MM.1S (cell line): ENCODE results near the gene C1orf198.

ENCODE experiments used
- DNase-seq: peaks from one replicate; pipeline ENCODE4 v3.0.0-alpha.2; 2015
- H2AFZ ChIP-seq: fragments of 300-600 bp; sonication (generic); 2 replicates; pipeline ENCODE4 v1.6.0; 2016; ENCODE audit warnings: antibody characterized with exemption, low read length
- H3F3A ChIP-seq: fragments of 300-600 bp; sonication (generic); 2 replicates; pipeline ENCODE4 v1.6.1; 2016; ENCODE audit warnings: mild to moderate bottlenecking, antibody characterized with exemption, low read length, moderate library complexity, mixed read lengths; ENCODE audit not compliant: insufficient read depth
- H3K27ac ChIP-seq: fragments of 300-600 bp; sonication (generic); 2 replicates; pipeline ENCODE4 v1.5.1; 2016; ENCODE audit warnings: mild to moderate bottlenecking, low read length
- H3K27me3 ChIP-seq: fragments of 300-600 bp; sonication (generic); replicated peaks from 2 replicates; pipeline ENCODE4 v1.6.0; 2016; ENCODE audit warnings: low read length; ENCODE audit not compliant: insufficient read depth
- H3K36me3 ChIP-seq: fragments of 300-600 bp; sonication (generic); replicated peaks from 2 replicates; pipeline ENCODE4 v1.6.1; 2016; ENCODE audit warnings: mild to moderate bottlenecking, low read length, mixed read lengths; ENCODE audit not compliant: insufficient read depth
- H3K4me1 ChIP-seq: fragments of 300-600 bp; sonication (generic); 2 replicates; pipeline ENCODE4 v1.6.1; 2016; ENCODE audit warnings: low read length, mixed read lengths
- H3K4me2 ChIP-seq: fragments of 300-600 bp; sonication (generic); 2 replicates; pipeline ENCODE4 v1.6.0; 2016; ENCODE audit warnings: low read depth, low read length
- H3K4me3 ChIP-seq: fragments of 300-600 bp; sonication (generic); 2 replicates; pipeline ENCODE4 v1.5.1; 2016; ENCODE audit warnings: low read length, mixed read lengths
- H3K79me2 ChIP-seq: fragments of 300-600 bp; sonication (generic); 2 replicates; pipeline ENCODE4 v1.6.1; 2016; ENCODE audit warnings: mixed run types, low read length, mixed read lengths
- H3K9ac ChIP-seq: fragments of 300-600 bp; sonication (generic); 2 replicates; pipeline ENCODE4 v1.6.1; 2016; ENCODE audit warnings: low read length, mixed read lengths
- H3K9me2 ChIP-seq: fragments of 300-600 bp; sonication (generic); replicated peaks from 2 replicates; pipeline ENCODE4 v1.6.1; 2016; ENCODE audit warnings: mild to moderate bottlenecking, low read length, mixed read lengths; ENCODE audit not compliant: insufficient read depth
- H3K9me3 ChIP-seq: fragments of 300-600 bp; sonication (generic); replicated peaks from 2 replicates; pipeline ENCODE4 v1.6.1; 2016; ENCODE audit warnings: mild to moderate bottlenecking, low read length, mixed read lengths; ENCODE audit not compliant: insufficient read depth
- H4K20me1 ChIP-seq: fragments of 300-600 bp; sonication (generic); 2 replicates; pipeline ENCODE4 v1.6.1; 2016; ENCODE audit warnings: mild to moderate bottlenecking, low read length, moderate library complexity, mixed read lengths; ENCODE audit not compliant: insufficient read depth
- CTCF ChIP-seq: fragments of 300-600 bp; sonication (generic); IDR thresholded peaks from 2 replicates; pipeline ENCODE4 v1.5.1; 2016; ENCODE audit warnings: antibody characterized with exemption, low read length, mixed read lengths
- EZH2 ChIP-seq: fragments of 300-600 bp; sonication (generic); optimal IDR thresholded peaks from 2 replicates; pipeline ENCODE3; 2017; ENCODE audit warnings: low read depth, mild to moderate bottlenecking, antibody characterized with exemption, low read length, mixed read lengths
- EZH2phosphoT487 ChIP-seq: fragments of 300-600 bp; sonication (generic); IDR thresholded peaks from 2 replicates; pipeline ENCODE4 v1.6.1; 2018; ENCODE audit warnings: antibody characterized with exemption, low read length

The C1orf198 gene

GRCh38 chr1:230836347-230836746 lies 32.0 kb downstream of the C1orf198 start:
- peak overlapping the region; percentile 36 for H3K4me3 ChIP-seq
- no peaks in the 10 kb centered on the region for H3K36me3 ChIP-seq
- no peaks in the 10 kb centered on the region for H3K9me2 ChIP-seq
- peak overlapping the region; percentile 89 for H3K4me2 ChIP-seq
- no peaks in the 10 kb centered on the region for H3K79me2 ChIP-seq
- H3K27me3 ChIP-seq: no peaks in the 10 kb centered on the region
- peak; percentile 73 for DNase-seq
- no peak overlapping the region for H3K27ac ChIP-seq
- H3F3A ChIP-seq: peaks cover 16% of the 10 kb centered on the region
- H3K9ac ChIP-seq: no peak overlapping the region
- peak overlapping the region; percentile 2; the same call in 1 of the 2 replicates for H2AFZ ChIP-seq
- H3K4me1 ChIP-seq: peaks cover 20% of the 10 kb centered on the region
- no peaks in the 10 kb centered on the region for H3K9me3 ChIP-seq
- TF ChIP-seq EZH2 (no peak), EZH2phosphoT487 (no peak), CTCF (no peak)
- no peaks in the 10 kb centered on the region for H4K20me1 ChIP-seq

GRCh38 chr1:230834292-230834691 lies 34.0 kb downstream of the C1orf198 start:
- Histone ChIP-seq H3K4me3 (no peak overlapping the region), H3K9ac (no peak overlapping the region), H2AFZ (no peak overlapping the region), H3K27me3 (no peaks in the 10 kb centered on the region), H3K27ac (no peak overlapping the region), H3K9me2 (no peaks in the 10 kb centered on the region), H3K9me3 (no peaks in the 10 kb centered on the region), H4K20me1 (no peaks in the 10 kb centered on the region), H3K4me2 (no peak overlapping the region), H3K36me3 (no peaks in the 10 kb centered on the region), H3K79me2 (no peaks in the 10 kb centered on the region), H3K4me1 (peaks cover 20% of the 10 kb centered on the region), H3F3A (peaks cover 16% of the 10 kb centered on the region)
- TF ChIP-seq EZH2: no peak
- TF ChIP-seq EZH2phosphoT487: no peak
- no peak for TF ChIP-seq CTCF
- no peak for DNase-seq

- Histone ChIP-seq H3K9me2 (no peaks in the 10 kb centered on the region), H3K4me1 (peaks cover 20% of the 10 kb centered on the region), H3K36me3 (no peaks in the 10 kb centered on the region), H3K9me3 (no peaks in the 10 kb centered on the region), H3K27ac (no peak overlapping the region), H3K27me3 (no peaks in the 10 kb centered on the region), H3K79me2 (no peaks in the 10 kb centered on the region), H3K4me3 (no peak overlapping the region), H4K20me1 (no peaks in the 10 kb centered on the region), H3K4me2 (no peak overlapping the region), H3K9ac (no peak overlapping the region), H3F3A (peaks cover 16% of the 10 kb centered on the region), H2AFZ (no peak overlapping the region)
- no peak for DNase-seq
- TF ChIP-seq EZH2 (no peak), CTCF (no peak), EZH2phosphoT487 (no peak)
These were observed 34.8 kb downstream of the C1orf198 start for GRCh38 chr1:230833511-230833910.
